ENCODE measurements around the gene NME4.

NME4 gene

GRCh38 chr16:368388-369158, 28.4 kb upstream of the NME4 start:
- DNase-seq (ENCODE audit: extremely low spot score) = no peak
- TF ChIP-seq CTCF (IDR thresholded peaks at IDR 0.05; ENCODE audit: control extremely low read depth, extremely low read depth, low read depth, missing control alignments) = no peak
- POLR2A ChIA-PET = no interaction called here
- CTCF ChIA-PET = interaction anchor here (1.2 to 1.3 kb wide), 3 partner anchors 12 to 303 kb away, joined by 3 to 4 read pairs (median 4); no protein-coding TSS in a partner anchor

GRCh38 chr16:369275-369865, 27.6 kb upstream of the NME4 start:
- DNase-seq (ENCODE audit: extremely low spot score) = no peak
- POLR2A ChIA-PET = no interaction called here
- CTCF ChIA-PET = interaction anchor here (1.2 kb wide), 2 partner anchors 13 to 303 kb away, joined by 4 read pairs; no protein-coding TSS in a partner anchor
- no peak for TF ChIP-seq CTCF (IDR thresholded peaks at IDR 0.05; ENCODE audit: control extremely low read depth, extremely low read depth, low read depth, missing control alignments)

GRCh38 chr16:369866-370436, 27.0 kb upstream of the NME4 start:
- DNase-seq (ENCODE audit: extremely low spot score) = no peak
- ChIA-PET POLR2A (no interaction called here), CTCF (interaction anchor here (1.2 to 1.3 kb wide), 5 partner anchors 8 to 304 kb away, joined by 4 to 6 read pairs (median 4); no protein-coding TSS in a partner anchor)
- no peak for TF ChIP-seq CTCF (IDR thresholded peaks at IDR 0.05; ENCODE audit: control extremely low read depth, extremely low read depth, low read depth, missing control alignments)

- CTCF ChIA-PET = interaction anchor here (1.1 to 1.3 kb wide), 4 partner anchors 8 to 273 kb away, joined by 4 to 6 read pairs (median 4); no protein-coding TSS in a partner anchor
- POLR2A ChIA-PET = no interaction called here
- TF ChIP-seq CTCF (IDR thresholded peaks at IDR 0.05; ENCODE audit: control extremely low read depth, extremely low read depth, low read depth, missing control alignments) = no peak
- peak; percentile 98 for DNase-seq (ENCODE audit: extremely low spot score)
Observed at GRCh38 chr16:370443-370842, 26.6 kb upstream of the NME4 start, which contains the start of gene MRPL28. Gene MRPL28 (minus strand): TSS chr16:370538. CDS start chr16:370218, 320 bp downstream.

- CTCF ChIA-PET = interaction anchor here (1.1 to 1.3 kb wide), 4 partner anchors 9 to 274 kb away, joined by 4 to 6 read pairs (median 4); no protein-coding TSS in a partner anchor
- POLR2A ChIA-PET = no interaction called here
- no peak for TF ChIP-seq CTCF (IDR thresholded peaks at IDR 0.05; ENCODE audit: control extremely low read depth, extremely low read depth, low read depth, missing control alignments)
- no peak for DNase-seq (ENCODE audit: extremely low spot score)
Observed at GRCh38 chr16:370979-371514, 26.0 kb upstream of the NME4 start.

All from GM10248 (cell line).